ENCODE measurements around the gene DDA1.

The DDA1 gene

DNA sequence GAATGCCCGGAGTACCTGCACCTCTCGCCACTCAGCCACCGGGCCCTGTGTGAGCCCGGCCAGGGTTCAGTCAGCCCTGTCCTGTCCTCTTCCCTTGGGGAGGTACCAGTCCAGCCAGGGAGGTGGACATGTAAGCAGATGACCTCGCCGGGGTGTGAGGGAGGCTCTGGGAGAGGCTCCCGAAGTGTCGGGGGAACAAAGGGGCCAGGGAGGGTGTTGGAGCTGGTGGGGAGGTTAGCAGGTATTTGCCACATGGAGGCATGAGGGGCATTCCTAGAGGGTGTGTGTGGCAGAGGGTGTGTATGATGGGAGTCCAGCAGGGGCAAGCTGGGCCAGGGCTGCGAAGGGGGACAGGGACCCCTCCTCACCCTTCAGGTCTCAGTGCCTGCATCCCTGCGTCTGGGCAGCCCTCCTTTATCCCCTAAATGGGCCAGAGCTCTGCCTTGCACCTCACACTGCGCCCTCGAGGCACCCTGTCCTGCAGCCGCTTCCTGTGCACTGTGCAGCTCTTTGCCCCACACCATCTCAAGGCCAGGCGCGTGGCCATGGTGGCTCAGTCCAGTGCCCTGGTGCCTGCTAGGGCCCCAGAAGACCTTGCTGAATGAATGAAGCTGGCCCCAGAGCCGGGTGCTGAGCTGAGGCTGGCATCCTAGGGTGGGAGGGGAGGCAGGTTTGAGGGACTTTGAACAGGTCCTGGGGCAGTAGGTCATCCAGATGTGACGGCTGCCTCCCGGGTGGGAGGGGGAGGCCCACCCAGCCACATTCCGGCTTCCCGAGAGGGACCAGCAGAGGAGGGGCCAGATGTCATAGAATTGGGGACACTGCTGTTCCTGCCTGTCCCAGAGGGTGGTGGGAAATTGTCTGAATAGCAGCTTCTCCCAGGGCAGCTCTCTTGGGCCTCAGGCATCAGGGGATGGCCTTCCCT is 3.1 kb downstream of the DDA1 start:
- DNase-seq (ENCODE audit: low read depth) = no peak

DNA sequence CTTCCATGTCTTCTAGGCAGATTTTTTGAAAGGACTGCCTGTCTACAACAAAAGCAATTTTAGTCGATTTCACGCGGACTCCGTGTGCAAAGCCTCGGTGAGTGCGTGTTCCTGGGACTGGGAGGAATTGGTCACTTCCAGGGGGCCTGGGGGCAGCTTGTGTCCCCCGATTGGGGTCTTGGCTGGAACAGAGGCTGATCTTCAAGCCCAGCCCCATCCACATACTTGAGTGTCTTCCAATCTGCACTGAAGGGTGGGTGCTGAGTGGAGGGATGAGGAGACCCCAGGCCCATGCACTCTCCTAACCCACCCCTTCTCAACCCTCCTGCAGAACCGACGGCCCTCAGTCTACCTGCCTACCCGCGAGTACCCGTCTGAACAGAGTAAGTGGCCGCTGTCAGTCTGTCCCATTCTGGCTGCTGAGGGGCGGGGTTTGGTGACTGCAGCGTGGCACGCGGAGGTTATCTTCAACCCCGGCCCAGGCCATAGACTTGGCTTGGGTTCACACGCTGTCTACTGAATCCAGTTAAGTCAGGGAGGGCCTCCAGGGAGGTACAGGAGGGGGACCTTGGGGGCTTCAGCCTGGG is 4.7 kb downstream of the DDA1 start:
- DNase-seq (ENCODE audit: low read depth) = no peak

DNA sequence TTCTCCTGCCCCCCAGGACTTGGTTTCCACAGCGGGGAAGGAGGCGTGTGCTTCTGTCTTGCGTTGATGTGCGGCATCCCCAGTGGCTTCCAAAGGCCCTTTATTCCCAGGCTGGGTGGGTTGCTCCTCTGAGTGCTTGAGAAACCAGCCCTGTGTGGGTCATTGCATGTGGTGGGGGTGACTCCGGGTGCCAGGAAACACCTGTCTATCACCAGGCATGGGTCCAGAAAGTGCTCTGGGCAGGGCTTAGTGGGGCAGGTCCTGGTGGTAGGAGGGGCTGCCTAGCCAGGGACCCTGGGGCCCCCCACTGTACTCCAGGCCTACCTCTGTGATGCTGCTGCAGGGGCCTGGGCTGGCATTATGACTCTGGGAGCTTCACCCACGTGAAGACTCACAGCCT is 9.6 kb downstream of the DDA1 start:
- DNase-seq (ENCODE audit: low read depth) = no peak

DNA sequence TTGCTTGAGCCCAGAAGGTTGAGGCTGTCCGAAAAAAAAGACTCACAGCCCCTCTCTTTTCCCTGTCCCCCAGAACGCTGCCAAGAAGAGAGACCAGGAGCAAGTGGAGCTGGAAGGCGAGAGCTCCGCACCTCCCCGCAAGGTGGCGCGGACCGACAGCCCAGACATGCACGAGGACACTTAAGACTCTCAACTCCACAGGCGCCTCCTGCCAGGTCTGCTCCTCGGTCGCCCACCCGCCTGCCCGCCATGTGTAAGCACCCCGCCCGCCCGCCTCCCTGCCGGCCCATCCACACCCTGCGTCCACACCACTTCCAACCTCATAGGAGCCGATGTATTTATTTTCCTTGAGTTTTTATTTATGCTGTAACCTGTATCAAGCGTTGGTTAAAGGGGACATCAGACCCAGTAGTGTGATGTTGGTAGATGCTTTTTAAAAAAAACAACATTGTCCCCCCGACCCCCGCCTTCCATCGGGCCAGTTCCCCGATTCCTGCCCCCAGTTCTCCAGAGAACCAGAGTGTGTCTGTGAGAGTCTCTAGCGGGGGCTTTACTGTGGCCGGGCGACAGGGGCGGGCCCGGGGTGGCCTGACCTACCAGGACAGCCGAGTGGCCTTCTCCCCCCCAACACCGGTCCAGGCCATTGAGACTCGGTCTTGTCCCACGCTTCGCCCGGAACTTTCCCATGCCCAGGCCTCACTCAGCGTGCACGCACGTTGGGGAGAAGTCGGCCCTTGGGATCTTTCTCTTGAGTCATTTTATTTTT is 10.3 kb downstream of the DDA1 start:
- DNase-seq (ENCODE audit: low read depth) = no peak

DNA sequence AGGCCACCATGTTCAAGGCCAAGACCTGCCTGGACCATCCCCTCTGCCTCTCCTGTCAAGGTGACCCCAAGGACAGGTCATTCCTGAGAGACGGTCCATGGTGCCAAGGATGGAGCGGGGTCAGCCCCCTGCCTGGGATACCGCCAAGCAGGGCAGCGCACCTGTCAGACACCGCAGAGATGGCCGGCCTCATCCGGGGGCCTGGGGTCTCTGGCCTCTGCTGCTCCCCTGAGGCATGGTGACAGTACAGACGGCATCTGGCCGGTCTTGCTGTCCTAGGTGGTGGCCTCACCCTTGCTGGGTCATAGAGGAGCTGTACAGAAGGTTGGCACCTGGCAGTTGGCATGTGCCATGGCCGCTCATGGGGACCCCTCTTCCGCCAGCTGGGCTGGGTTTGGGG is 11.1 kb downstream of the DDA1 start:
- DNase-seq (ENCODE audit: low read depth) = no peak

DNA sequence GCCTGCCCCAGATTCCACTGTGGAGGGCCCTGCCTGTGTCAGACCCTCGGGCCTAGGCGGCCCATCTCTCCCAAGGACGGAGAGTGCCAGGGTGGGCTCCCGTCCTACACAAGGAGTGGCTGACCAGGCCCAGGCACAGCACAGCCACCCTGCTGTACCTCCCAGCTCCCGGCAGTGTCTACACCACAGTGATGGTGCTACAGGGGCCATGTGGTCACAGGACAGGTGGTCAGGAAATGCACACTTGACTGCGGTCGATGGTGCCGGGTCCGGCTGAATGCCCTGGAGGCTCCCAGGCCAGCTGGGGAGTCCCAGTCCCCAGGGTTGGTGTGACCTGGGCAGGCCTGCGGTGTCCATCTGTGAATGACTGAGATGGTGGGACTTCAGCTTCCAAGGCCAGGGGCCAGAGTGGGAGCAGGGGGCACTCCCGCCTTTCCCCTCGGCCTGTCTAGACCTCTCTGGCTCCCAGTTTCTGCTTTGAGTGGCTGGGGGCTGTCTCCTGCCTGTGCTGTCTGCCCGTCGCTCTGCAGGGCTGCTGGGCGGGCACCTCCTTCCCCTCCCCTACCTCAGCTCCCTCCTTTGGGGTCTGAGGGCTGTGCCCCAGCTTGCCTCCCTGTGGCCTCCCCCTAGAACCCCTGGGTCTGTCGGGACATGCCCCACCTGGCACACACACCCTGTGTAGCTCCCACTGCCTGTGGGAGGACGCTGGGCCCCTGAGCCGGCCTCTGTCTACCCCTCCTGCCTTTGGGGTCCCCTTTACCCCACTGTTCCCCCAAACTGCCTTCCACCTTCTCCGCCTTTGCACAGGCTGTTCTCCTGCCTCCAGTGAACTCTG is 12.5 kb downstream of the DDA1 start:
- no peak for DNase-seq (ENCODE audit: low read depth)

DNA sequence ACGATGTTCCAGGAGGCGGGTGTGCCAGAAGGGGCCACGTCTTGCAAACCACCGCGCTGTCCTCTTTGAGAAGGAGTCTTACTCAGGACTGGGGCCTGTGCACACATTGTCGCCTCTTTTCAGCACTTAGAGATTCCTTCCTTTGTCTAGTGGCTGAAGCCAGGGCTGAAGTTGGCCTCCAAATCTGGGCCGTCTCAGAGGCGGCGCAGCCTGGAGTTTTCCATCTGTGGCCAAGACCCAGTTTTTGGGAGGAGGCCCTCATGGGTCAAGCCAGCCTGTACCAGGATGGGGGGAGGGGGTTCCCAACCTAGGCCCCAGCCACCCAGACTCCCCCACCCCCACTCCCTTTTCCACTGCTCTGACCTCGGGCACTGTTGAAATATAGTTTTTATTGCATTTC is 13.5 kb downstream of the DDA1 start:
- DNase-seq (ENCODE audit: low read depth) = no peak

DNA sequence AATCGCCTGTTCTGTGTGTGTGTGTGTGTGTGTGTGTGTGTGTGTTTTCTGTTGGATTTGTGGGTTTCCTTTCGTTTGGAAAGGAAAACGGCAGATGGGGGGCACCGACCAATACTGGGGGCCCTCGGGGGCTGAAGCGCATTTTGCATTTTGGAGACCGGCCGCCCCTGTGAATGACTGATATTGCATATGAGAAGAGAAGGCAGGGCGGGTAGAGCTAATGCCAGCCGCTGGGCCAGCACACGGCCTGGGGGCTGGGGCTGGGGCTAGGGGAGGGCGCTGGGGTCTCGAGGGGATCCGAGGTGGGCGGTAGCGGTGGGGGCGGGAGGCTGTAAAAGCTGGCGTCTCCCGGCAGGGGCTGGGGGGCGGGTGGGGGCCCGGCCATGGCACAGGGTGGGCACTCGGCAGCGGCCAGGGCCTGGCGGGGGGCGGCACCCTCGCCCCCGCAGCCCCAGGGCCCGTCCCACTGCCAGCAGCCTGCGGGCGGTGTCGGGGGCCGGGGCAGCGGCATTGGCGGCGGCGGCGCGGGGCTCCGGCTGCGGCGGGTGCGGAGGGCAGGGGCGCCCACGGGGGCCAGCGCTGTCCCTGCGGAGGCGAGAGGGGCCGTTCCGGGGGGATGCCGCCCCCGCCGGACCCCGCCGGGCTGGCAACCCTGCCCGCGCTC is 14.1 kb downstream of the DDA1 start:
- no peak for DNase-seq (ENCODE audit: low read depth)

DNA sequence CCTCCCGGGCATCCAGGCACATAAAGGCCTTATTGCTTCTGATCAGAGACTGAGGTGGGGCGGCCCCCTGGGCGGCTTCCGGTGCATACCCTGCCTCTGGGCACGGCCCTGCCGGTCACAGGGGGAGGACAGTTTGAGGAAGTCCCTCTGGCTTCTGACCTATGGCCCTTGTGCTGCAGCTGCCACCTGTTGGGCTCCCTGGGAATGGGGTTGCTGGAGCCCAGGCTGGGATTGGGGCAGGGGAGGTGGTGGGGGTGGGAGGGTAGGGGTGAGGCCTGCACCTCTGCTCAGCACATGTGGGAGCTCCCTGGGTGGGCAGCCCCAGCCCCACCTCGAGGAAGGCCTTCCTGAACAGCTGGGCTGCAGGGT is 14.6 kb downstream of the DDA1 start:
- DNase-seq (ENCODE audit: low read depth) = no peak

DNA sequence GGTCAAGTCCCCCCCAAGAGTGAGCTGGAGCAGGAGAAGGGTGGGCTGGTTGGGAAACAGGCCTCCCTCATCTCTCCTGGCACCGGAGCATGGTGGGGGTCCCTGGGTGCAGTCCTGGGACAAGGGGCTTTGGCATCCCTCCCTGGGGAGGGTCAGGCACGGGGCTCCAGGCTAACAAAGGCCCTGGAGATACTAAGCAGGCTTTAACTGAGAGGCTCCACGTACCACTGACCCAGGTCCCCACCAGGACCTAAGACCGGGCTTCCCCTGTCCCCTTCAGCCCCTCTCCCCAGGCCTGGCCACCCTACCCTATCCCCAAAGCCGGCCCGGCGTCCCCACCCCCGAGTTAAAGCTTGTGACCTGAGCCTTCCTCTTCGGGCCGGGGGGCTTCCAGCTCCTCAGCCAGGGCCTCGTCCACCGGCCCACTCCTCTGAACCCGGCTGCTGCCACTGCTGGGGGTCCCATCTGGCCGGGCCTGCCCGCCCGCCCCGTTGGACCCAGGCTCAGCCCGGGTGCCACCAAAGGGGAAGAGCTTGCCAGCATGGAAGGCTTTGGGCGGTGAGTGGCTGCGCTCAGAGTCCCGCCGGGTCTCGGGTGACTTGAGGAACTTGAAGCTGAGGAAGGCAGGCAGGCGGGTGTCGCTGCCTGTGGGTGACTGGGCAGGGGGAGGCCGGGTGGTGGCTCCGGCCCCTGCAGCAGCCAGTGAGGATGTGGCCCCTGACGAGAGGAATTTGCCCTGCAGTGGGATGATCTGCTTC is 15.2 kb downstream of the DDA1 start:
- no peak for DNase-seq (ENCODE audit: low read depth)

DNA sequence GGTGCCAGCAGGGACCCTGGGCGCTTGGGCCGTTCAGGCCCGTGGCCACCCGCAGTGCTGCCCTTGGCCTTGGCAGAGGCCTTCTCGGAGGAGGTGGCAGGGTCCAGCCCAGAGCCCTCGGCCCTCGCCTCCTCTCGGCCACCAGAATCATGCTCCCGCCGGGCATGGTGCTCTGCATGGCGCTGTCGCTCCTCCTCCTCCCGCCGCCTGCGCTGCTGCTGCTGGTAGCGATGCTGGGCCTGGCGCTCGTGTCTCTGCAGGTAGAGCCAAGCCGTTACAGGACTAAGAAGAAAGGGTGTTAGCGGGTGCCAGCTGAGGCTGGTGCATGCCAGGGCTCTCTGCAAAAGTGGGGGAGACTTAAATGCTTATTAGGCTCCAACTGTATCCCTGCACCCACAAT is 15.8 kb downstream of the DDA1 start:
- DNase-seq (ENCODE audit: low read depth) = no peak

DNA sequence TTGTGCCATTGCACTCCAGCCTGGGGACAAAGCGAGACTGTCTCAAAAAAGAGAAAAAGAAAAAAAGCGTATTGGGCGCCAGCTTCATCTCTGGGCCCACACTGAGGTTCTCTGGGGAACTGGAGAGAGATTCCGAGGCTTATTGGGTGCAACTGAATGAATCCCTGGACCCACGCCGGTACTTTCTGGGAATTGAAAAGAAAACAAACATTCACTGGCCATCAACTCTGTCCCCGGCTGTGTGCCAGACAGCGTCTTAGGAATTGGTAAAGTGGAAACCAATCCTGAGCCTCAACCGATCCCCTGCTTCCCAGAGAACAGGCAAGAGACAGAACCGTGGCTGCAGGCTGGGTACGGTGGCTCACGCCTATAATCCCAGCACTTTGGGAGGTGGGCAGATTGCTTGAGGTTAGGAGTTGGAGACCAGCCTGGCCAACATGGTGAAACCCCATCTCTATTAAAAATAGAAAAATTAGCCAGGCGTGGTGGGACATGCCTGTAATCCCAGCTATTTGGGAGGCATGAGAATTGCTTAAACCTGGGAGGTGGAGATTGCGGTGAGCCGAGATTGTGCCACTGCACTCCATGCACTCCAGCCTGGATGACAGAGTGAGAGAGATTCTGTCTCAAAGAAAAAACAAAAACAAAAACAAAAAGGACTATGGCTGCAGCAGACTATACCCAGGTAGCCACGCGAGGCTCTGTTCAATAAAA is 16.7 kb downstream of the DDA1 start:
- DNase-seq (ENCODE audit: low read depth) = no peak

DNA sequence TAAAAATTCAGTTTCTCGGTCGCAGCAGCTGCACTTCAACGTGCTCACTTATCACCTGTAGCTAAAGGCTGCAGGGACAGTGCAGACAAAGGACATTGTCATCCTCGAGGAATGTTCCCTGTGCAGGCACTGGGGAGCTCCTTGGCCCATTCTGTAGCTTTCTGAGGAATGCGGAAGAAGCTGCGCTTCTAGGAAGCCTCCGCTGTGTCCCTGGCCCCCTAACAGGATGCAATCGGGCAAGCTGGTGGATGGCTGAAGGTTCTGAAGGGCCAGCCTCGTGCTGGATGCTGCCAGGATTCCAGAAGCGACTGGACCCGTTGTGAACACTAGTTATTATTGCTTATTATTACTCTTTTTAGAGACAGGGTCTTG is 17.2 kb downstream of the DDA1 start:
- no peak for DNase-seq (ENCODE audit: low read depth)

DNA sequence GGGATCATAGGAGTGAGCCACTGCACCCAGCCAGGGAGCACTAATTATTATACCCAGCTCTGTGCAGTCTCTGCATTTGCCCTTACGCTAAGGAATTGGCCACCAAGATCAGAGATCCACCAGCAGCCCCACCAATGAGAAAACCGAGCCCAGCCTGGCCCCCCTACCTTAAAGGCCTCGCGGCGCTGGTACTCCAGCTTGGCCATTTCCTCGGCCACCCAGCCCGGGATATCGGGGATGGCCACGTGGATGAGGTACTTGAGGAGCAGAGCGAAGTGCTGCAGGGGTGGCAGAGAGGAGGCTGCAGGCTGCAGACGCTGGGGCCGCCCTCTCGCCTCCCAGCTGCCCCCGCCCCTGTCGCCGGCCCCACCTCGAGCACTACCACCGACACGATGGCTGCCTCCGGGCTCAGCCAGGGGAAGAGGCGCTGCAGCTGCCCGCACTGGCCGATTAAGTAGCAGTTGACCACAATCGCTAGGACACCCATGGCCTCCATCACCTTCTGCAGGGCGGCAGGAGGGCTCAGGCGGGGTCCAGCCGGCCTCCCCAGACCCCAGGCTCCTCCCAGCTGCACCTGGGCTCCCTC is 17.8 kb downstream of the DDA1 start:
- DNase-seq (ENCODE audit: low read depth) = no peak

DNA sequence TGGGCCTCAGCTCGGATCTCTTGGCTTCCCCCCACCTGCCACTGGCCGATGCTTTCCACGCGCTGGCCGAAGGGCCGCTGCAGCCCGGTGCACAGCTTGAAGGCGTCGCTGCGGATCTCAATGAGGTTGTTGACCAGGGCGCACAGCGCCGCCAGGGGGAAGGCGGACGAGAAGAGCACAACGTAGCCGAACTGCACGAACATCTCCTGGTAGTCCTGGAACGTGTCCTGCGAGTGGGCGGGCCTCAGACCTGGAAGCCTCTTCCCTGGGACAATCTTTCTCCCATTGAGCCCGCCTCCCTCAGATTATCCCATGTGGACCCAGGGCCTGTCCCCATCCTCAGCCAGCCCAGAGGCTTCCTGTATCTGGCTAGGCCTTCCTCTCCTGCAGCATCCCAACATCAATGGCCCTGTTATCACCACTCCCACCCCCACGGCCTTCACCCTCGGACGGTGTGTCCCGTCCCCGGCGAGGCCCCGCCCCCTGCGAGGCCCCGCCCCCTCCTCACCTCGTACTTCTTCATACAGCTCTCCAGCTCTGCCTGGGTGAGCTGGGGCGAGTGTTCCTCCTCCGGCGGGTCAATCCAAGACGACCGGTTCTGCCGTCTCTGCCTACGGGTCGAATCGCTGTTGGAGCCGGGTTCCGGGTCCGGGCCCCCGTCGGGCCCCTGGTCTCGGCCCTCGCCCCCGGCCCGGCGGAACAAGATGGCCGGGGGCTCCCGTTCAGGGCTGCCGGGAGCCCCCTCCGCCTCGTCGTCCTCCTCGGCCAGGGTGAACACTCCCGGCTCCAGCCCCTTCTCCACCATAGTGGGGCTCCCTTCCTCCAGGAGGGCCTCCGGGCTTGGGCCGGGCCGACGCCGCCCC is 18.5 kb downstream of the DDA1 start:
- no peak for DNase-seq (ENCODE audit: low read depth)

DNA sequence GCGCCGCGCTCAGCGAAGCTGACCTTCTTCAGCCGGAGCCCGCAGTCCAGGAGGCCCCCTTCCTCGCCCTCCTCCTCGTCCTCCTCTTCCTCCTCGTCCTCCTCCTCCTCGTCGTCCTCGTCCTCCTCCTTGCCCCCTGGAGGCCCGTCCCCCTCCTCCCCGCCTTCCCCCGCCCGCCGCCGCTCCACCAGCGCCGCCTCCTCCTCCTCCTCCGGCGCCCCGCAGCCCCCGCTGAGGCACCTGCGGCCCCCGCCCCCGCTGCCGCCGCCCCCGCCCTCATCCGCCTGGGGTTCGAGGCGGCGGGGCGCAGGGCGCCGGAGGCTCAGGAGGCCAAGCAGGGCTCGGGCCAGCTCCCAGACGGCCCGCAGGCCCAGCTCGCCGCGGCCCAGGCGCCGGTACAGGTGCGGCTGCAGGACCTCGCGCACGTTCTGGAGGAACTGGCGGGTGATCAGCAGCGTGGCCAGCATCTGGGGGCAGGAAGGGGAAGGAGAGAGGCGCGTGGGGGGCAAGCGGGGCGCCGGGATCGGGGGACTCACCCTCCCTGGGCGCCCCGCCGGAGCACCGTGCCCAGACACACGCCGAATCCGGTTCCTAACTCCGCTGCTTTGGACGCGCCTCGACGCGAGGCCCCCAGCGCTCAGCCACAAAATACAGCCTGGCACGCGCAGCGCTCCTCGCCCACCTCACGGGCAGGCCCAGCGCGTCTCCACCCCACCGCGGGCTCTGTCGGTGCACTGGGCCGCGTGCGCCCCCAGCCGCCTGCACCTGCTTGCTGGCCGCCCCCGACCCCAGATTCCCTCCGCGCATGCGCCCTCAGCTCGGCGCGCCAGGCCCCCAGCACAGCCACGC is 19.4 kb downstream of the DDA1 start:
- DNase-seq (ENCODE audit: low read depth) = no peak

DNA sequence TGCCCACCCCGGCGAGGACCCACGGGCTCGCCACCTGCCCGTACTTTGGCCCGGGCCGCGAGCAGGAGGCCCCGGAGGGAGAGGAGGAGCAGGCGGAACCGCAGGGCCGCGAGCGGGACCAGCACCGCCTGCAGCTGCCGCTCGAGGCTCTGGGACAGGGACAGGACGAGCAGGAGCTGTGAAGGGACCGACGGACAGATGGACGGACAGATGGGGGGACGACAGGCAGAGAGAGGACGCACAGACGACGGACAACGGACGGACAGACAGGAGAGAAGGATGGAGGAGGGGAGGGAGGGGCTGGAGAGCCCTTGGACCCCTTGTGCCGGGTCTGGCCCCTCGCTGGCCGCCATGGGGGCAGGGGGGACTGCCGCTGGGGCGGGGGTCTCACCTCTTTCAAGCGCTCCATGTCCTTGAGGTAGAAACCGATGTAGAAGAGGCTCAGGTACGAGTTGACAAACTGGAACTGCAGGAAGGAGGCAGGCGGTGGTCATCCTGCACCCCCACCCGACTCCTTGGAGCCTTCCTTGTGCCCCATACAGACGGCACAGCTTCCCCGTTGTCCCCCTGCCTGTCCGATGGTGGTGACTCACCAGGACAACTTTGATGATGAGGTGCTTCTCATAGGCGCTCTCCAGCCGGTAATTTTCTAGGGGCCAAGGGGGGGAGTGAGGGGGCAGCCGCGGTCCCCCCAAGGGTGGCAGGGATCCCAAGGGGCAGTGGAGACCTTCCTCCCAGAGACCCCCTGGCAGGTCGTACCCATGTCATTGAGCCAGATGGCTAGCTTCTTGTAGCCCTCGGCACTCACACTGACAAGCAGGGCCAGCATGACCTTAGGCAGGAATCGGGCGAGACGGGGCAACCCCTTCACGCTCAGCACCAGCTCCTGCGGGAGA is 20.3 kb downstream of the DDA1 start:
- no peak for DNase-seq (ENCODE audit: low read depth)

All from stimulated activated CD8-positive, alpha-beta memory T cell treated with anti-CD3 and anti-CD28 coated beads, Interleukin-4, amount 100 ng/mL, for 24 hours (primary cell).